Esophagus muscularis mucosa (tissue), 3 donors: Measurements from ENCODE around the gene ECE1.

Source experiments
- CTCF ChIP-seq, 3 experiments: fragments of 200-600 bp in 2 of 3; fragments of 450-650 bp in 1 of 3; sonication (generic) in 2 of 3; IDR thresholded peaks; one replicate each; pipeline ENCODE4 v1.5.1; 2017 to 2019; ENCODE audit warnings: antibody characterized with exemption in 3 of 3, mild to moderate bottlenecking in 2 of 3, moderate library complexity in 1 of 3
- POLR2A ChIP-seq: fragments of 450-650 bp; IDR thresholded peaks from one replicate; pipeline ENCODE4 v1.6.1; 2017; ENCODE audit warnings: antibody characterized with exemption, moderate library complexity, mild to moderate bottlenecking, low read depth
- POLR2AphosphoS5 ChIP-seq, 2 donors: sonication (generic); formaldehyde crosslinking; IDR thresholded peaks; one replicate each; pipeline ENCODE4 v1.6.1; 2017; ENCODE audit warnings: antibody characterized with exemption in 2 of 2

GRCh38 chr1:21283524-21283923 lies 6.7 kb downstream of the ECE1 start:
- TF ChIP-seq CTCF (IDR thresholded peaks at IDR 0.05) (no peak), POLR2AphosphoS5 (IDR thresholded peaks at IDR 0.05) (no peak), POLR2A (no peak)
